ENCODE measurements around the gene MAST4. TPM values are rescaled to one million over a fixed set of nuclear protein-coding genes. Genes with fewer than 3 reads are reported as not detected.

The MAST4 gene
- total RNA-seq, 4 donors from 2014 or later = 8.2 to 203 (median 35.5) TPM

GRCh38 chr5:66929995-66930394 is 333.8 kb downstream of the MAST4 start:
- DNase-seq = no peak
- H3K36me3 ChIP-seq = no peaks in the 10 kb centered on the region
- TF ChIP-seq POLR2A (IDR thresholded peaks at IDR 0.05) (no peak), CTCF (IDR thresholded peaks at IDR 0.05) (no peak)
- intact Hi-C loops (cut with DNase I; ENCODE audit: low total_unique reads) = no loop called here
- no peak overlapping the region for H3K27ac ChIP-seq
- no peaks in the 10 kb centered on the region for H3K27me3 ChIP-seq
- no peaks in the 10 kb centered on the region for H3K4me1 ChIP-seq
- no peak overlapping the region for H3K4me3 ChIP-seq
- no peaks in the 10 kb centered on the region for H3K9me3 ChIP-seq

GRCh38 chr5:66931651-66932050 is 335.5 kb downstream of the MAST4 start:
- no peak for DNase-seq
- intact Hi-C loops (cut with DNase I; ENCODE audit: low total_unique reads) = no loop called here
- H3K36me3 ChIP-seq = no peaks in the 10 kb centered on the region
- H3K27ac ChIP-seq = no peak overlapping the region
- TF ChIP-seq POLR2A (IDR thresholded peaks at IDR 0.05) = no peak
- no peak for TF ChIP-seq CTCF (IDR thresholded peaks at IDR 0.05)
- no peaks in the 10 kb centered on the region for H3K27me3 ChIP-seq
- no peaks in the 10 kb centered on the region for H3K4me1 ChIP-seq
- H3K9me3 ChIP-seq = no peaks in the 10 kb centered on the region
- H3K4me3 ChIP-seq = no peak overlapping the region

GRCh38 chr5:66932457-66932856 is 336.3 kb downstream of the MAST4 start:
- Histone ChIP-seq H3K4me1 (no peaks in the 10 kb centered on the region), H3K4me3 (no peak overlapping the region), H3K36me3 (no peaks in the 10 kb centered on the region), H3K9me3 (no peaks in the 10 kb centered on the region), H3K27ac (no peak overlapping the region), H3K27me3 (no peaks in the 10 kb centered on the region)
- intact Hi-C loops (cut with DNase I; ENCODE audit: low total_unique reads) = no loop called here
- DNase-seq = no peak
- TF ChIP-seq CTCF (IDR thresholded peaks at IDR 0.05) (no peak), POLR2A (IDR thresholded peaks at IDR 0.05) (no peak)

- DNase-seq = no peak
- TF ChIP-seq POLR2A (IDR thresholded peaks at IDR 0.05) (no peak), CTCF (IDR thresholded peaks at IDR 0.05) (no peak)
- Histone ChIP-seq H3K4me1 (no peaks in the 10 kb centered on the region), H3K36me3 (no peaks in the 10 kb centered on the region), H3K27ac (no peak overlapping the region), H3K4me3 (no peak overlapping the region), H3K27me3 (no peaks in the 10 kb centered on the region), H3K9me3 (no peaks in the 10 kb centered on the region)
- intact Hi-C loops (cut with DNase I; ENCODE audit: low total_unique reads) = no loop called here
Measured at GRCh38 chr5:66933066-66933465, 336.9 kb downstream of the MAST4 start.

GRCh38 chr5:66939094-66939493 is 342.9 kb downstream of the MAST4 start:
- DNase-seq = no peak
- Histone ChIP-seq H3K9me3 (peaks cover 0 to 9% of the 10 kb centered on the region in 2 donors), H3K27ac (no peak overlapping the region), H3K4me1 (no peaks in the 10 kb centered on the region), H3K36me3 (no peaks in the 10 kb centered on the region), H3K4me3 (no peak overlapping the region), H3K27me3 (no peaks in the 10 kb centered on the region)
- intact Hi-C loops (cut with DNase I; ENCODE audit: low total_unique reads) = no loop called here
- TF ChIP-seq CTCF (IDR thresholded peaks at IDR 0.05) (no peak), POLR2A (IDR thresholded peaks at IDR 0.05) (no peak)

Data from uterus (tissue), 4 donors.